Smooth muscle cell (in vitro differentiated cells): ENCODE data around the gene CCDC85C. TPM values are rescaled to one million over a fixed set of nuclear protein-coding genes. Genes with fewer than 3 reads are reported as not detected.

Experiments
- DNase-seq: peaks from one replicate; lab custom pipeline; 2025; ENCODE audit not compliant: unreplicated experiment; lab: John Stamatoyannopoulos, UW
- H2AFZ ChIP-seq: fragments of 200-600 bp; sonication (generic); 2 replicates; pipeline ENCODE4 v1.6.0; 2016; ENCODE audit warnings: antibody characterized with exemption, low read depth, mild to moderate bottlenecking
- H3F3A ChIP-seq: fragments of 200-600 bp; sonication (generic); 2 replicates; pipeline ENCODE4 v1.6.0; 2017; ENCODE audit warnings: antibody characterized with exemption, low read depth
- H3K27ac ChIP-seq: fragments of 200-600 bp; sonication (generic); 2 replicates; pipeline ENCODE4 v1.5.1; 2016; ENCODE audit warnings: low read depth, mild to moderate bottlenecking
- H3K27me3 ChIP-seq: fragments of 200-600 bp; sonication (generic); 2 replicates; pipeline ENCODE4 v1.6.1; 2016; ENCODE audit warnings: low read depth, mild to moderate bottlenecking
- H3K36me3 ChIP-seq: fragments of 200-600 bp; sonication (generic); 2 replicates; pipeline ENCODE4 v1.5.1; 2016; ENCODE audit warnings: low read depth
- H3K4me1 ChIP-seq: fragments of 200-600 bp; sonication (generic); 2 replicates; pipeline ENCODE4 v1.5.1; 2016; ENCODE audit warnings: low read depth
- H3K4me2 ChIP-seq: fragments of 200-600 bp; sonication (generic); 2 replicates; pipeline ENCODE4 v1.6.0; 2016; ENCODE audit warnings: mild to moderate bottlenecking
- H3K4me3 ChIP-seq: fragments of 200-600 bp; sonication (generic); 2 replicates; pipeline ENCODE4 v1.5.1; 2016; ENCODE audit warnings: mild to moderate bottlenecking
- H3K79me2 ChIP-seq: fragments of 200-600 bp; sonication (generic); 2 replicates; pipeline ENCODE4 v1.6.0; 2016; ENCODE audit warnings: low read depth, mild to moderate bottlenecking
- H3K9ac ChIP-seq: fragments of 200-600 bp; sonication (generic); 2 replicates; pipeline ENCODE4 v1.6.0; 2016; ENCODE audit warnings: low read depth
- H3K9me3 ChIP-seq: fragments of 200-600 bp; sonication (generic); replicated peaks from 2 replicates; pipeline ENCODE4 v1.5.1; 2016; ENCODE audit warnings: low read depth
- H4K20me1 ChIP-seq: fragments of 200-600 bp; sonication (generic); 2 replicates; pipeline ENCODE4 v1.6.0; 2016; ENCODE audit warnings: low read depth
- WGBS: methylation state at CpG from one replicate; pipeline ENCODE4 v1.1.7; 2016; ENCODE audit warnings: low lambda C conversion rate; 5-methylcytosine and 5-hydroxymethylcytosine counted together
- polyA plus RNA-seq: library from polyadenylated mRNA; unstranded; fragments of >200 nt; fragmentation: Nextera tagmentation; extraction: Ambion mirVana; gene quantifications from 2 replicates; pipeline ENCODE4 v1.2.1, GENCODE V29; 2016
- total RNA-seq: library from RNA; depleted of rRNA; stranded (reverse); fragments of >200 nt; gene quantifications from 2 replicates; pipeline ENCODE4 v1.2.3, GENCODE V29; 2014
- TF ChIP-seq, protein P1 (sequence below): fragments of 200-600 bp; sonication (generic); IDR thresholded peaks from 2 replicates; pipeline ENCODE4 v1.5.1; 2017; ENCODE audit warnings: borderline replicate concordance, mild to moderate bottlenecking, antibody characterized with exemption; ENCODE audit not compliant: insufficient read depth, poor library complexity, severe bottlenecking

CCDC85C gene
- total and polyA plus RNA-seq, 2 experiments from 2014 or later, result 4.0 to 6.5 TPM

DNA sequence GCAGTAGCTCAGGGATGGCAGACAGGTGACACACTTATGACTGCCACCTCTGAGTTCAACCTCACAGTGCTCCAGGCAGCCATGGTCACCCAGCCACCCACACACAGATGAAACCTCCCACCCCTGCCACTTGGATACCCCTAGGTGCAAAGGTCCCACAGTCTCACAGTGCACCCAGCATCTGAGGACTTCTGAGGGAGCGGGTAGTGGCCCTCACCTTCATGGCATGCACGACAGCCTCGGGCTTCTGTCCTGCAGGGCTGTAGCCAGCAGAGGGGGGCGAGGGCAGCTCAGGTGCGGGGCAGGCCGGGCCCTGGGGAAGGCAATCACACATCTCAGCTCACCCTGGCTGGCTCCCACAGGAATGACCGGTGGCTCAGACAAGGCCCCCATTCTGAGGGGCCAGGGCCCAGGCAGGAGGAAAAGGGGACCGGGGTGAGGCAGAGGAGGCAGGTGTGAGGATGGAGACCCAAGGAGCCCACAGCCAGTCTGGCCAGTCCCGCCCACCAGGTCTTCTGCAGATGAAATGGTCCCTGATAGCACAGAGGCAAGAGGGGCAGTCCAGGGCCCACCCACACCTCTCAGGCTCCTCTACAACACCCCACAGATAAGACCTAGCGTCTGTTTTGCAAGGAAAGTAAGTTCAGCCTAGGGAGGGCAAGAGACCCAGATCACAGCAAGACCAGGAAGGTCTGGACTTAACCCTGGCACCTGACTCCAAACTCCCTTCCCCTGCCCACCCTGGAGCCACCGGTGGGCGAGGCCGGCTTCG is 87.0 kb downstream of the CCDC85C start:
- H3K9me3 ChIP-seq, result no peaks in the 10 kb centered on the region
- no peaks in the 10 kb centered on the region for H3K36me3 ChIP-seq
- no peak for DNase-seq
- no peak overlapping the region for H3K4me3 ChIP-seq
- H4K20me1 ChIP-seq, result peaks cover 15% of the 10 kb centered on the region
- H2AFZ ChIP-seq, result no peak overlapping the region
- H3K4me2 ChIP-seq, result no peak overlapping the region
- TF ChIP-seq, protein P1, sequence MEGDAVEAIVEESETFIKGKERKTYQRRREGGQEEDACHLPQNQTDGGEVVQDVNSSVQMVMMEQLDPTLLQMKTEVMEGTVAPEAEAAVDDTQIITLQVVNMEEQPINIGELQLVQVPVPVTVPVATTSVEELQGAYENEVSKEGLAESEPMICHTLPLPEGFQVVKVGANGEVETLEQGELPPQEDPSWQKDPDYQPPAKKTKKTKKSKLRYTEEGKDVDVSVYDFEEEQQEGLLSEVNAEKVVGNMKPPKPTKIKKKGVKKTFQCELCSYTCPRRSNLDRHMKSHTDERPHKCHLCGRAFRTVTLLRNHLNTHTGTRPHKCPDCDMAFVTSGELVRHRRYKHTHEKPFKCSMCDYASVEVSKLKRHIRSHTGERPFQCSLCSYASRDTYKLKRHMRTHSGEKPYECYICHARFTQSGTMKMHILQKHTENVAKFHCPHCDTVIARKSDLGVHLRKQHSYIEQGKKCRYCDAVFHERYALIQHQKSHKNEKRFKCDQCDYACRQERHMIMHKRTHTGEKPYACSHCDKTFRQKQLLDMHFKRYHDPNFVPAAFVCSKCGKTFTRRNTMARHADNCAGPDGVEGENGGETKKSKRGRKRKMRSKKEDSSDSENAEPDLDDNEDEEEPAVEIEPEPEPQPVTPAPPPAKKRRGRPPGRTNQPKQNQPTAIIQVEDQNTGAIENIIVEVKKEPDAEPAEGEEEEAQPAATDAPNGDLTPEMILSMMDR, result no peak
- whole genome bisulfite sequencing, result 92% methylated on average over 14 of the region's 14 CpGs
- peaks cover 6% of the 10 kb centered on the region for H3K4me1 ChIP-seq
- no peaks in the 10 kb centered on the region for H3K79me2 ChIP-seq
- H3F3A ChIP-seq, result no peaks in the 10 kb centered on the region
- no peak overlapping the region for H3K27ac ChIP-seq
- H3K9ac ChIP-seq, result no peak overlapping the region
- H3K27me3 ChIP-seq, result no peaks in the 10 kb centered on the region

DNA sequence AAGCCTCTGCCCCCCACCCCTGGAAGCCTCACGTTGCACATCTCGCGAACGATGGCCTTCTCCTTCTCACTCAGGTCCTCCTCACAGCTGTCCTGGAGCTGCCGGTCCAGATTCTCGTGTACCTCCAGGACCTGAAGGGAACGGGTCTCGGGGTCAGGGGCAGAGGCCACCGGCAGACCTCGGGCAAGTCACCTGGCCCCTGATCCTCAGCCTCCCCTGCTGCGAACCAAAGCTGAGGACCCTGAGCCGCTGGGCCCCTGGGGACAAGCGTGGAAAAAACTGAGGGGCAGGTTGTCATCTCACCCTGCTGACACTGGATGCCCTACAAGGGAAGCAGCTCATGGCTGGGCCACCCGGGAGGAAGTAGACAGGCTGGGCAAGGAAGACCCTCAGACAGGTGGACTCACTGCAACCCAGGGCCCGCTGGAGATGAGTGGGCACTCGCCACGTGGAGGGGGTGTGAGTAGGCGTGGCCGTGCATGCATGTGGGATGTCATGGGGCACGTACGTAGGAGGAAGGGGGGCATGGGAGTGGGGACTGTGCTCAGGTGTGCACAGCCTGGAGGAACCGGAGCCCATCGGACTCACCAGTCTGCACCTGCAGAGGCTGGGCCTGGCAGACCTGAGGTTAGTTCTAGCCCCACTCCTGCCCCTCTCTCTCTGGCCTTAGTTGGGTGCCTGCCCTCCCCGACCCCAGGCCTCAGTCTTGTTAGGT is 87.7 kb downstream of the CCDC85C start:
- peaks cover under 1% of the 10 kb centered on the region for H3F3A ChIP-seq
- 97% methylated on average over 24 of the region's 24 CpGs for WGBS
- no peak overlapping the region for H3K27ac ChIP-seq
- TF ChIP-seq, protein P1, result no peak
- no peak overlapping the region for H2AFZ ChIP-seq
- no peaks in the 10 kb centered on the region for H3K4me1 ChIP-seq
- H3K9me3 ChIP-seq, result no peaks in the 10 kb centered on the region
- no peak overlapping the region for H3K4me3 ChIP-seq
- H3K79me2 ChIP-seq, result no peaks in the 10 kb centered on the region
- peaks cover 18% of the 10 kb centered on the region for H4K20me1 ChIP-seq
- no peak overlapping the region for H3K4me2 ChIP-seq
- H3K9ac ChIP-seq, result no peak overlapping the region
- no peak for DNase-seq
- no peaks in the 10 kb centered on the region for H3K36me3 ChIP-seq
- no peaks in the 10 kb centered on the region for H3K27me3 ChIP-seq

DNA sequence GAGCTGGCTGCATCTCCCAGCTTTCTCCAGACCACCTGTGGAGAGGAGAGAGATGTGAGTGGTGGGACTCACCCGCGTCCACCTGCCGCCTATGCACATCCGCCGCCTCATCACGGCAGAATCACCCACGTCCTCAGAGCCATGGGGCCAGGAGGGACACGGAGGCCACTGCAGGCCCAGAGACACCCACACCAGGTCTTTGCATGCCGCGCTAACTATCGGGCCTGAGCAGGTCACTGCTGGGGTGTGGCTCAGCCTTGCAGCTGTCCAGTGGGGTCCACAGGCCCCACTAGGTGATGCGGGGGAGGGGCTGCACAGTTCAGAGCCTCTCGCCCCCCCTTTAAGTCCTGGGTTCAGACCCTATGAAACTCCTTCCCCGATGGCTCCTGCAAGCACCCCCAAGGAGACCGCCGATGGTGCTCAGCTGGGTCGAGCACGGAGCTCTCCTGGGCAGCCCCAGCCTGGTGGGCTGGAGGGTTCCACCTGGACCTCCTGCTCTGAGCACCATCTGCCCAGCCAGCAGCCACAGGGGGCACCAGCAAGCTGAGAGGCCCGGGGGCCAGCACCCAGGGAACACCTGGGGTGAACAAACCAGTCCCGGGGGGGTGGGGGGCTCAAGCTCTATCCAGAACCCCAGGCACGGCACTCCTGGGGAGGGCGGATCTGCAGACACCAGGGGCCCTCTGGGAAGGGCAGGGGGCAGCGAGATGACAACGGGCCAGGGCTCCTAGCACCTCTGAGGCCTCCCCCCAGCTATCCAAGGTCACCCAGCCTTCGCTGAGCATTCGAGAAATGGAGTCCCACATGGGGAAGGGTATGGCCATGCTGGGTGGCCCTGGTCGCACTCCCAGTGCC is 88.5 kb downstream of the CCDC85C start:
- H3K27me3 ChIP-seq, result no peaks in the 10 kb centered on the region
- no peaks in the 10 kb centered on the region for H3K4me1 ChIP-seq
- H3K4me2 ChIP-seq, result no peak overlapping the region
- H3K27ac ChIP-seq, result no peak overlapping the region
- no peak for DNase-seq
- 92% methylated on average over 26 of the region's 27 CpGs for WGBS
- H3K9ac ChIP-seq, result no peak overlapping the region
- H4K20me1 ChIP-seq, result peaks cover 26% of the 10 kb centered on the region
- no peak overlapping the region for H2AFZ ChIP-seq
- TF ChIP-seq, protein P1, result no peak
- H3K79me2 ChIP-seq, result no peaks in the 10 kb centered on the region
- H3K36me3 ChIP-seq, result no peaks in the 10 kb centered on the region
- no peak overlapping the region for H3K4me3 ChIP-seq
- H3F3A ChIP-seq, result peaks cover 8% of the 10 kb centered on the region
- no peaks in the 10 kb centered on the region for H3K9me3 ChIP-seq
